Stomach smooth muscle (tissue), 2 donors: ENCODE measurements around the gene TBX3.
A peak's percentile ranks its signal among the peaks of the same experiment; 100 is the strongest.

ENCODE experiments used
- H3K27ac ChIP-seq: one replicate; pipeline ENCODE4 v1.7.0; 2013; ENCODE audit warnings: mild to moderate bottlenecking, low read length, inconsistent platforms
- H3K27me3 ChIP-seq, 2 donors: one replicate each; pipeline ENCODE4 v1.7.0; 2013; ENCODE audit warnings: low read length in 2 of 2; ENCODE audit not compliant: insufficient read depth in 2 of 2, control insufficient read depth in 1 of 2
- H3K36me3 ChIP-seq, 2 donors: one replicate each; pipeline ENCODE4 v1.7.0; 2013; ENCODE audit warnings: low read length in 2 of 2; ENCODE audit not compliant: control insufficient read depth in 2 of 2, insufficient read depth in 2 of 2
- H3K4me1 ChIP-seq: one replicate; pipeline ENCODE4 v1.7.0; 2013; ENCODE audit warnings: low read length; ENCODE audit not compliant: control insufficient read depth, insufficient read depth
- H3K4me3 ChIP-seq, 2 donors: one replicate each; pipeline ENCODE4 v1.7.0; 2013; ENCODE audit warnings: low read length in 2 of 2
- H3K9ac ChIP-seq, 2 donors: one replicate each; pipeline ENCODE4 v1.7.0; 2013; ENCODE audit warnings: low read length in 2 of 2, mild to moderate bottlenecking in 1 of 2
- H3K9me3 ChIP-seq, 2 donors: one replicate each; pipeline ENCODE4 v1.7.0; 2013; ENCODE audit warnings: low read length in 2 of 2; ENCODE audit not compliant: control insufficient read depth in 2 of 2
- donor health status: healthy.
- donor health status: Pancreatic carcinoma.

The TBX3 gene

DNA sequence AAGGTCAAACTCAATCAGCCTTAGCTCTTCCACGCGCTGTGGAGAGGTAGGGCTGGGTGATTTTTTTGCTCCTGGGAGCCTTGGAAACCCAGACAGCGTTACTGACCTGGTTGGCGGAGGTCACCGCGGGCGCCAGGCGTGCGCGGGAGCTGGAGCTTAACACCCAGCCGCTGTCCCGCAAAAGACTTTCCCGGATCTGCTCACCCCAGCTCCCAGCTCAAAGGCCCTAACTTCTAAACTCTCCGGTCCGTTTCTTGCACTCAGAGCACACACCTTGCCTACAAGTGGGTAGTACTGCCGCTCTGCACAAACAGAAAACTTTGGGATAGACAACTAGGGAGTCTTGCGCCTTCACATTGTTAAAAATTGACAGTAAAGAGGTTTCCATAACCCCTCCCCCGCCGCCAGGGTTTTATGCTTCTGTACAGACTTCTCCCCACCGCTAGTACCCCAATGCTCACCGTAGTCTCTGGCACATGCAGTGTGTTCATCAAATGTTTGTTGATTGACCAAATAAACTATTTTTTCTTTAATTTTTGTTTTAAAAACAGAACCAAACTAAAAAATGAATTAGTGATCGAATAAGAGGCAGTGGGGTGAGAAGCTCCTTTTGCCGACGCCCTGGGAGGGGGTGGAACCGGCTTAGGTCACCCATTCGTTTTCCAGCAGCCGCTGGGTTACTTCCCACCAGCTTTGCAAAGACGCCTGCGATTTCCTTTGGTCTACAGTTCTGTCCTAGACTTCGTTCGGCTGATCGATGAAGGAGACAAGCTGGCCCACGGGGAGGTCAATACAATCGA, 12.7 kb upstream of the TBX3 start:
- Histone ChIP-seq H3K27me3 (peaks cover 87 to 94% of the 10 kb centered on the region in 2 donors), H3K4me1 (peaks cover 20% of the 10 kb centered on the region), H3K36me3 (no peaks in the 10 kb centered on the region), H3K27ac (no peak overlapping the region), H3K9me3 (no peaks in the 10 kb centered on the region), H3K4me3 (no peak overlapping the region), H3K9ac (no peak overlapping the region)

- Histone ChIP-seq H3K27me3 (peaks cover 89 to 98% of the 10 kb centered on the region in 2 donors), H3K36me3 (no peaks in the 10 kb centered on the region)
Observed at GRCh38 chr12:114695305-114695592, 11.3 kb upstream of the TBX3 start.

GRCh38 chr12:114694436-114695304, 10.7 kb upstream of the TBX3 start:
- Histone ChIP-seq H3K4me3 (no peak overlapping the region), H3K27me3 (peaks cover 88 to 98% of the 10 kb centered on the region in 2 donors), H3K36me3 (no peaks in the 10 kb centered on the region), H3K27ac (no peak overlapping the region), H3K9ac (no peak overlapping the region), H3K9me3 (no peaks in the 10 kb centered on the region), H3K4me1 (peaks cover 18% of the 10 kb centered on the region)

More at GRCh38 chr12:114695305-114695592, 11.3 kb upstream of the TBX3 start:
- Histone ChIP-seq H3K4me3 (no peak overlapping the region), H3K9ac (no peak overlapping the region), H3K4me1 (peaks cover 19% of the 10 kb centered on the region), H3K27ac (no peak overlapping the region), H3K9me3 (no peaks in the 10 kb centered on the region)

- no peak overlapping the region for H3K9ac ChIP-seq
- peaks cover 18% of the 10 kb centered on the region for H3K4me1 ChIP-seq
- H3K36me3 ChIP-seq: no peaks in the 10 kb centered on the region
- H3K4me3 ChIP-seq: no peak overlapping the region
- peaks cover 88 to 96% of the 10 kb centered on the region in 2 donors for H3K27me3 ChIP-seq
- no peaks in the 10 kb centered on the region for H3K9me3 ChIP-seq
- no peak overlapping the region for H3K27ac ChIP-seq
Observed at GRCh38 chr12:114693532-114693931, 9.6 kb upstream of the TBX3 start.

DNA sequence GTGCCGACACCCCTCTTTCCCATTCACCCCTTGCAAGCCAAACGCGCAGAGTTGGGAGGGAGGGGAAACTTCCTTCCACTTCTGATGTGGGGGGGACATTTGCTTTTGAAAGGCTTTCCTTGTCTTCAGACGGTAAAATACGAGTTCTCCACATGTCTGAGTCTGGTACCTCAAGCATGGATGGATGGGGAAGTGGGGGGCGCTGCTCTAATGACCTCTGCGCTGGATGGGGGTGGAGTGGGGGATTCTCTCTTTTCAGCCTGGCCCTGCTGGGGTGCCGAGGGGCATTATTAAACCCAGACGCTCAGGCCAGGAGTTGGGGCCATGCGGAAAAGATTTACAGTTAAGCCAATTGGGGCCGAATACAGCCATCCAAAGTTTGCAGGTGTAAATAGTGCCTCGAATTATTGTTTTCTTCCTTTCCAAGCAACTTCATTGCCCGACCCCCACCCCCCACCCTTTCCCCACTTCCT, 9.1 kb upstream of the TBX3 start:
- H3K36me3 ChIP-seq: no peaks in the 10 kb centered on the region
- no peaks in the 10 kb centered on the region for H3K9me3 ChIP-seq
- peaks cover 88 to 96% of the 10 kb centered on the region in 2 donors for H3K27me3 ChIP-seq
- H3K4me1 ChIP-seq: peaks cover 18% of the 10 kb centered on the region
- no peak overlapping the region for H3K9ac ChIP-seq
- H3K4me3 ChIP-seq: peak overlapping the region; percentile 5 to 69
- no peak overlapping the region for H3K27ac ChIP-seq

- Histone ChIP-seq H3K4me1 (peaks cover 18% of the 10 kb centered on the region), H3K4me3 (peak overlapping the region; percentile 5 to 69), H3K27me3 (peaks cover 87 to 96% of the 10 kb centered on the region in 2 donors), H3K9me3 (no peaks in the 10 kb centered on the region), H3K9ac (no peak overlapping the region), H3K36me3 (no peaks in the 10 kb centered on the region), H3K27ac (no peak overlapping the region)
Observed at GRCh38 chr12:114692186-114693058, 8.4 kb upstream of the TBX3 start.

DNA sequence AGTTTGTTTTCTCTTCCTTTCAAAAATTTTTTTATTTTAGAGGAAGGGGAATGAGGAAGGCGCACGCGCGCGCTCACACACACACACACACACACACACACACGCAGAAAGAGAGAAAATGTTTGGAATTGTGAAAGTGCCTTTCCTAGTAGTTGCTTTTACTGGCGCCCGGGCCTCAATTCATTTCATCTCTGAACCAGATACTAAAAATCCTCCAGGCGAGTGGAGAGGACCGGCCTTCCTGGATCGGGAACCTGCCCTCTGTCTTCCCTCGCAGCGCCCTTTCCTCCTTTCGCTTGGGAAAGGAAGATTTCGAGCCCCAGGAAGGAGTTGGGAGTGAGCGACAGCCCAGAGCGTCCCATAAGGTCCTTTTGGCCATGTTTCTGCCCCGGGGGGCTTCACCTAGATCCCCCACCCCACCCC, 7.8 kb upstream of the TBX3 start:
- no peaks in the 10 kb centered on the region for H3K36me3 ChIP-seq

GRCh38 chr12:114691196-114691595, 7.2 kb upstream of the TBX3 start:
- Histone ChIP-seq H3K4me1 (peaks cover 20% of the 10 kb centered on the region), H3K4me3 (no peak overlapping the region), H3K9ac (no peak overlapping the region), H3K27ac (no peak overlapping the region), H3K36me3 (no peaks in the 10 kb centered on the region), H3K9me3 (no peaks in the 10 kb centered on the region), H3K27me3 (peaks cover 86 to 96% of the 10 kb centered on the region in 2 donors)

More for the DNA sequence above, 7.8 kb upstream of the TBX3 start:
- no peak overlapping the region for H3K27ac ChIP-seq
- H3K27me3 ChIP-seq: peaks cover 87 to 96% of the 10 kb centered on the region in 2 donors
- no peaks in the 10 kb centered on the region for H3K9me3 ChIP-seq
- H3K4me1 ChIP-seq: peaks cover 18% of the 10 kb centered on the region
- no peak overlapping the region for H3K9ac ChIP-seq
- peak overlapping the region; percentile 5 to 22 for H3K4me3 ChIP-seq

DNA sequence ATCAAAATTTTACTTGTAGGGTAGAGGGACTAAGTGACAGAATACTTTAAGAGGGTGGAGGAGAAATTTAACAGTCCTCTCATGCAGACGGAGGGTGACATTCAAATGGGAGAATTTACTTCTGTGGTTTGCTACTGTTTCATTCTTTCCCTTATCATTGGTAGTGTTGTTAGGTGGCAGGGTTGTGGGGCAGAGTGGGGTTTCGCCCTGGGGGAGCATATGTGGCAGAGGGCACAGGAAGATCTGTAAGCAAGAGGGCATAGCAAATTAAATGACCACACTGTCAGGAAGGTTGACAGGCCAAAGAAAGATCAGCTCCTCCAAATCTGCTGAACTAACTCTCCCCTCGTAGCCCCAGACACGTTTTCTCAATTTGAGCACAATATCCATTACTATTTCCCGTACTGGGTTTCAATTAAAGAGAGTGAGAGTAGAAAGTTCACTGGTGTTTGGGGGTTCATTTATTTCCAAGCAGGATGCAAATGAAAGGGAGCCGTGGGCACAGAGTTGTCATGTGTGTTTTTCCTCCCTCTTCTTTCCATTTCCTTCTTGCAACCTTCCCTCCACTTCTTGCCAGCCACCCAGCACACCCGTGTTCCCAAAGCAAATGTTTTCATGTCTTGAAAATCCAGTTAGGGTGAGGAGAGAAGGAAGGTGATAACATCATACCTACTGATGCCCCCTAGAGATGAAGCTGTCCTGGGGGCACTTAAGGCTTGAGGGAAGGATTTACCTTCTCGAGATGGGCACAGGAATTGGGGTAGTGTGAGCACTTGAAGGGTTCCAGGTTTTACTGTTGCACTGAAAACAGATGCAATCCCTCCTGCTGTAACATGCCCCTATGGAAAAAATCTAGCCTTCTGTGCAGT, 6.5 kb upstream of the TBX3 start:
- Histone ChIP-seq H3K9me3 (no peaks in the 10 kb centered on the region), H3K36me3 (no peaks in the 10 kb centered on the region), H3K27me3 (peaks cover 89 to 96% of the 10 kb centered on the region in 2 donors), H3K9ac (no peak overlapping the region), H3K4me1 (peaks cover 20% of the 10 kb centered on the region), H3K4me3 (no peak overlapping the region), H3K27ac (no peak overlapping the region)
